KMS-11 (cell line): ENCODE results near the gene OXLD1.

Source experiments
- H2AFZ ChIP-seq: fragments of 200-600 bp; sonication (generic); 2 replicates; pipeline ENCODE4 v1.6.1; 2016; ENCODE audit warnings: antibody characterized with exemption, mixed run types, low read depth
- H3K27ac ChIP-seq: fragments of 200-600 bp; sonication (generic); 2 replicates; pipeline ENCODE4 v1.6.1; 2016; ENCODE audit warnings: mild to moderate bottlenecking, mixed run types
- H3K27me3 ChIP-seq: fragments of 200-600 bp; sonication (generic); 2 replicates; pipeline ENCODE4 v1.6.1; 2017; ENCODE audit warnings: mild to moderate bottlenecking, low read depth, mixed run types, moderate library complexity; ENCODE audit not compliant: insufficient read depth
- H3K36me3 ChIP-seq: fragments of 200-600 bp; sonication (generic); 2 replicates; pipeline ENCODE4 v1.6.1; 2017; ENCODE audit warnings: mild to moderate bottlenecking, mixed run types; ENCODE audit not compliant: insufficient read depth
- H3K4me1 ChIP-seq: fragments of 200-600 bp; sonication (generic); 2 replicates; pipeline ENCODE4 v1.6.1; 2016; ENCODE audit warnings: mild to moderate bottlenecking, low read depth, mixed run types; ENCODE audit not compliant: poor library complexity, severe bottlenecking
- H3K4me2 ChIP-seq: fragments of 200-600 bp; sonication (generic); 2 replicates; pipeline ENCODE4 v1.7.0; 2016; ENCODE audit warnings: mild to moderate bottlenecking, mixed run types
- H3K4me3 ChIP-seq: fragments of 200-600 bp; sonication (generic); IDR thresholded peaks from 2 replicates; pipeline ENCODE4 v1.6.1; 2017; ENCODE audit warnings: low read depth, low read length, mixed read lengths; ENCODE audit not compliant: insufficient read depth
- H3K79me2 ChIP-seq: fragments of 200-600 bp; sonication (generic); 2 replicates; pipeline ENCODE4 v1.6.1; 2016; ENCODE audit warnings: low read depth, mixed run types; ENCODE audit not compliant: insufficient read depth
- H3K9ac ChIP-seq: fragments of 200-600 bp; sonication (generic); 2 replicates; pipeline ENCODE4 v1.6.1; 2016; ENCODE audit warnings: mild to moderate bottlenecking, mixed run types
- H4K20me1 ChIP-seq: fragments of 200-600 bp; sonication (generic); 2 replicates; pipeline ENCODE4 v1.6.1; 2016; ENCODE audit warnings: mild to moderate bottlenecking, mixed run types; ENCODE audit not compliant: insufficient read depth
- TF ChIP-seq, protein P1 (sequence below): fragments of 200-600 bp; sonication (generic); conservative IDR thresholded peaks from 2 replicates; pipeline ENCODE4 v1.6.1; 2017; ENCODE audit warnings: low read depth, mild to moderate bottlenecking, antibody characterized with exemption, low read length, moderate library complexity, mixed read lengths

OXLD1 gene

DNA sequence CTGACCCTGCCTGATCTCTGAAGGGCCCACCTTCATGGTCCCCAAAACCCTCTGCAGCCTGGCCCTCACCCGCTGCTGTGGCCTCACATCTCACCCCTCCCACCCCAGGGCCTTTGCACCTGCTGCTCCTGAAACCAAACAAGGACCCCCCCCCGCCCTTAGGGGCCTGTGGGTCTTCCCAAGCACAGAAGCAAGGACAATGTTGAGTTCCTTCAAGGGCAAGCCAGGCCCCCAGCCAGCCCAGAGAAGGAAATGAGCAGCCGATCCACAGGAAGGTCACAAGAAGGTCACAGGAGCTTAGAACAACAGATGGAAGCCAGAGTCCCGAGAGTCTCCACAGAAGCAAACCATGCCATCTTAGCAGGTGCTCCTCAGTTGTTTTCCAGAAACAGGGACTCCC, 9.6 kb downstream of the OXLD1 start:
- Histone ChIP-seq H3K27me3 (no peaks in the 10 kb centered on the region), H3K4me2 (no peak overlapping the region; the same call in 1 of the 2 replicates), H3K4me1 (peaks cover 21% of the 10 kb centered on the region), H3K36me3 (no peaks in the 10 kb centered on the region), H2AFZ (peak overlapping the region; percentile 2; the same call in 1 of the 2 replicates), H3K9ac (no peak overlapping the region), H3K27ac (peak overlapping the region; percentile 14; the same call in 1 of the 2 replicates), H3K79me2 (no peaks in the 10 kb centered on the region), H3K4me3 (no peak overlapping the region), H4K20me1 (no peaks in the 10 kb centered on the region)
- TF ChIP-seq, protein P1, sequence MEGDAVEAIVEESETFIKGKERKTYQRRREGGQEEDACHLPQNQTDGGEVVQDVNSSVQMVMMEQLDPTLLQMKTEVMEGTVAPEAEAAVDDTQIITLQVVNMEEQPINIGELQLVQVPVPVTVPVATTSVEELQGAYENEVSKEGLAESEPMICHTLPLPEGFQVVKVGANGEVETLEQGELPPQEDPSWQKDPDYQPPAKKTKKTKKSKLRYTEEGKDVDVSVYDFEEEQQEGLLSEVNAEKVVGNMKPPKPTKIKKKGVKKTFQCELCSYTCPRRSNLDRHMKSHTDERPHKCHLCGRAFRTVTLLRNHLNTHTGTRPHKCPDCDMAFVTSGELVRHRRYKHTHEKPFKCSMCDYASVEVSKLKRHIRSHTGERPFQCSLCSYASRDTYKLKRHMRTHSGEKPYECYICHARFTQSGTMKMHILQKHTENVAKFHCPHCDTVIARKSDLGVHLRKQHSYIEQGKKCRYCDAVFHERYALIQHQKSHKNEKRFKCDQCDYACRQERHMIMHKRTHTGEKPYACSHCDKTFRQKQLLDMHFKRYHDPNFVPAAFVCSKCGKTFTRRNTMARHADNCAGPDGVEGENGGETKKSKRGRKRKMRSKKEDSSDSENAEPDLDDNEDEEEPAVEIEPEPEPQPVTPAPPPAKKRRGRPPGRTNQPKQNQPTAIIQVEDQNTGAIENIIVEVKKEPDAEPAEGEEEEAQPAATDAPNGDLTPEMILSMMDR, result no peak

- Histone ChIP-seq H3K36me3 (no peaks in the 10 kb centered on the region), H3K4me2 (no peak within 1 kb of the TSS; the same call in 1 of the 2 replicates), H4K20me1 (no peaks in the 10 kb centered on the region), H3K79me2 (no peaks in the 10 kb centered on the region), H3K9ac (no peak within 1 kb of the TSS), H2AFZ (peak within 1 kb of the TSS; percentile 2; the same call in 1 of the 2 replicates), H3K4me1 (peaks cover 21% of the 10 kb centered on the region), H3K4me3 (no peak within 1 kb of the TSS), H3K27me3 (no peaks in the 10 kb centered on the region), H3K27ac (peak within 1 kb of the TSS; percentile 14; the same call in 1 of the 2 replicates)
- TF ChIP-seq, protein P1, result no peak
These were observed 10.2 kb downstream of the OXLD1 start, which contains the start of gene PDE6G for GRCh38 chr17:81656118-81656743. Gene PDE6G (minus strand): TSS chr17:81656542. CDS start chr17:81653305, 3,237 bp downstream.

GRCh38 chr17:81655378-81656117, 10.9 kb downstream of the OXLD1 start:
- H3K27ac ChIP-seq, result no peak overlapping the region
- H3K9ac ChIP-seq, result no peak overlapping the region
- no peak overlapping the region for H3K4me3 ChIP-seq

GRCh38 chr17:81652906-81653771, 13.3 kb downstream of the OXLD1 start:
- TF ChIP-seq, protein P1, result no peak
- H3K4me2 ChIP-seq, result no peak overlapping the region
- H3K79me2 ChIP-seq, result no peaks in the 10 kb centered on the region
- no peak overlapping the region for H3K27ac ChIP-seq
- no peak overlapping the region for H3K9ac ChIP-seq
- H4K20me1 ChIP-seq, result no peaks in the 10 kb centered on the region
- no peaks in the 10 kb centered on the region for H3K27me3 ChIP-seq
- peaks cover 21% of the 10 kb centered on the region for H3K4me1 ChIP-seq
- no peaks in the 10 kb centered on the region for H3K36me3 ChIP-seq
- H3K4me3 ChIP-seq, result no peak overlapping the region
- H2AFZ ChIP-seq, result no peak overlapping the region

More at GRCh38 chr17:81655378-81656117, 10.9 kb downstream of the OXLD1 start:
- Histone ChIP-seq H3K4me2 (no peak overlapping the region), H4K20me1 (no peaks in the 10 kb centered on the region), H3K36me3 (no peaks in the 10 kb centered on the region), H2AFZ (no peak overlapping the region), H3K27me3 (no peaks in the 10 kb centered on the region), H3K79me2 (no peaks in the 10 kb centered on the region), H3K4me1 (peaks cover 21% of the 10 kb centered on the region)
- TF ChIP-seq, protein P1, result no peak
